Tibial nerve (tissue), 4 donors: ENCODE results near the gene COA8. TPM values are rescaled to one million over a fixed set of nuclear protein-coding genes. Genes with fewer than 3 reads are reported as not detected.

Source experiments
- DNase-seq, 2 donors: peaks; one replicate each; pipeline ENCODE4 v3.0.0-alpha.2; 2019; ENCODE audit warnings: low spot score in 2 of 2
- H3K27ac ChIP-seq, 4 donors: fragments of 200-600 bp; sonication (generic) in 3 of 4; one replicate each; pipeline ENCODE4 v1.5.1; 2017 to 2019; ENCODE audit warnings: mild to moderate bottlenecking in 1 of 4
- H3K27me3 ChIP-seq, 2 donors: fragments of 200-600 bp; sonication (generic) in 1 of 2; one replicate each; pipeline versions ENCODE4 v1.5.1 to v1.6.0; 2017 to 2019
- H3K36me3 ChIP-seq, 3 donors: fragments of 200-600 bp; sonication (generic); one replicate each; pipeline ENCODE4 v1.5.1; 2018 to 2019
- H3K4me1 ChIP-seq, 4 donors: fragments of 200-600 bp; sonication (generic) in 3 of 4; one replicate each; pipeline ENCODE4 v1.5.1; 2017 to 2019
- H3K4me3 ChIP-seq, 4 donors: fragments of 200-600 bp; sonication (generic) in 3 of 4; one replicate each; pipeline ENCODE4 v1.5.1; 2017 to 2019; ENCODE audit warnings: mild to moderate bottlenecking in 1 of 4, moderate library complexity in 1 of 4
- H3K9me3 ChIP-seq, 4 donors: fragments of 200-600 bp; sonication (generic) in 3 of 4; one replicate each; pipeline ENCODE4 v1.5.1; 2017 to 2019
- CTCF ChIP-seq, 5 experiments: fragments of 200-600 bp in 3 of 5; fragments of 450-650 bp in 2 of 5; sonication (generic) in 3 of 5; IDR thresholded peaks; one replicate each; pipeline ENCODE4 v1.5.1; 2016 to 2019; ENCODE audit warnings: antibody characterized with exemption in 5 of 5, mild to moderate bottlenecking in 3 of 5, moderate library complexity in 2 of 5
- EP300 ChIP-seq, 2 donors: sonication (generic); formaldehyde crosslinking; IDR thresholded peaks; one replicate each; pipeline ENCODE4 v1.6.1; 2017; ENCODE audit warnings: antibody characterized with exemption in 2 of 2, mild to moderate bottlenecking in 1 of 2
- POLR2A ChIP-seq, 2 donors: fragments of 450-650 bp; IDR thresholded peaks; one replicate each; pipeline ENCODE4 v1.6.1; 2017; ENCODE audit warnings: antibody characterized with exemption in 2 of 2, mild to moderate bottlenecking in 2 of 2, moderate library complexity in 2 of 2
- WGBS, 2 donors: methylation state at CpG; one replicate each; pipeline ENCODE4 v1.1.5; 2018; 5-methylcytosine and 5-hydroxymethylcytosine counted together
- small RNA-seq: library from RNA; depleted of rRNA; stranded (forward); fragments of <200 nt; gene quantifications from one replicate; pipeline ENCODE3, GENCODE V24; 2016
- total RNA-seq, 4 donors: library from RNA; depleted of rRNA; stranded (reverse); fragments of >200 nt; gene quantifications; one replicate each; pipeline ENCODE4 v1.1.0, GENCODE V29; 2016

The COA8 gene
- total RNA-seq, 4 donors from 2014 or later = 7.2 to 31.6 (median 12.3) TPM

- Histone ChIP-seq H3K27me3 (no peaks in the 10 kb centered on the region), H3K4me3 (no peak overlapping the region), H3K4me1 (peaks cover 0 to 78% (median 20%) of the 10 kb centered on the region in 4 donors), H3K9me3 (no peaks in the 10 kb centered on the region), H3K27ac (peak overlapping the region in 1 of 4 donors; percentile 67), H3K36me3 (peaks cover 0 to 5% (median 0%) of the 10 kb centered on the region in 3 donors)
- TF ChIP-seq EP300 (IDR thresholded peaks at IDR 0.05) = no peak
- no peak for TF ChIP-seq POLR2A (IDR thresholded peaks at IDR 0.05)
- no peak for TF ChIP-seq CTCF (IDR thresholded peaks at IDR 0.05)
- 66 to 67% methylated on average over 3 of the region's 3 CpGs for WGBS, 2 donors
- DNase-seq = no peak
Observed at GRCh38 chr14:103638594-103638993, 75.8 kb downstream of the COA8 start.

Small RNAs within 50 kb of the gene (small RNA-seq; reads per million reads assigned to genes)
- gene RNU4-68P (not detected), gene RNU7-160P (not detected)

Other genes with a start within 250 kb of the COA8 start
- gene EIF5, start 228.7 kb upstream of the COA8 start, total RNA-seq = 100 to 1,000 TPM; 128 to 226 (median 160) TPM
- gene MARK3, start 177.5 kb upstream of the COA8 start, total RNA-seq = 100 to 1,000 TPM; 109 to 143 (median 125) TPM
- gene CKB, start 40.1 kb upstream of the COA8 start, total RNA-seq = 100 to 1,000 TPM in 3 of 4 donors, 10 to 100 TPM in 1; 75.6 to 249 (median 141) TPM
- gene TRMT61A, start 33.8 kb upstream of the COA8 start, total RNA-seq = 10 to 100 TPM; 17.9 to 32.4 (median 22.4) TPM
- 10 to 100 TPM; 26.1 to 36.5 (median 31.7) TPM for gene BAG5, start 303 bp upstream of the COA8 start, total RNA-seq
- 100 to 1,000 TPM; 402 to 561 (median 495) TPM for gene KLC1, start 66.3 kb downstream of the COA8 start, total RNA-seq
- 10 to 100 TPM in 1 of 4 donors, 1 to 10 TPM in 3; 4.0 to 10.7 (median 6.2) TPM for gene XRCC3, start 152.5 kb downstream of the COA8 start, total RNA-seq
- gene ZFYVE21, start 152.8 kb downstream of the COA8 start, total RNA-seq = 100 to 1,000 TPM; 151 to 308 (median 224) TPM